IPS DF 19.7 (cell line): ENCODE results near the gene TTC22.

Experiments used
- DNase-seq: peaks from one replicate; pipeline ENCODE4 v3.0.0-alpha.2; 2013; ENCODE audit warnings: low read depth, low spot score

Gene TTC22

DNA sequence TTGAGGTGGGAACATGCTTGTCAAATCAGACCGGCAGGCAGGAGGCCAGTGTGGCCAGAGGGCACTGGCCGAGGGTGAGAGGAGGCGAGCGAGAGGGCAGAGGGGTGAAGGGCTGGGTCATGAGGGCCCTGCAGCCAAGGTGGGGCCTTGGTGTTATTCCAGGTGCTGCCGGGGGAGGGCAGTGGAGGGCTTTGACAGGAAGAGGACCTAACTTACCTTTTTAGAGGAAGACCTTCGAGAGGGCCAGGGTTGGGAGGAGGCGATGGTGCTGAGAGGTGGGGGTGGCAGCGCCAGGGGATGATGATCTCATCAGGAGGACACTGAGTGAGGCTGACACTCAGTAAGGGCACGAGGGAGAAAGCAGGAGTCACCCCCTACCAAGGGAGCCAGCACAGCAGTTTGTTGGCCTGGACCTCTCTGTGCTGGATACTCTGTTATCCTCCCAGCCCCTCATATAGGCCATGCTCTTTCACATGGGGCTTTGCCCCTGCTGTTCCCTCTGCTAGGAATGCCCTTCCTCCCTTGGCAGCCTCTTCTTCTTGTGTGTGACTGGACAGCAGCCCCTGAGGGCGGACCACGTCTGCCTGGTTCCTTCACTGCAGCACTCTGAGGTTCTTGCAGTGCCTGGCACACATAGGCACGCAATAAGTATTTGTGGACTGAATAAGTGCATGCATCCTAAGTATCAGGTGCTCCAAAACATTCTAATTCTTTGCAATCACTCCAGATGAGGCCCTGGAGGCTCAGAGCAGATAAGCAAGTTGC, 7.5 kb upstream of the TTC22 start:
- no peak for DNase-seq

GRCh38 chr1:54807756-54808155, 6.6 kb upstream of the TTC22 start:
- DNase-seq = no peak

DNA sequence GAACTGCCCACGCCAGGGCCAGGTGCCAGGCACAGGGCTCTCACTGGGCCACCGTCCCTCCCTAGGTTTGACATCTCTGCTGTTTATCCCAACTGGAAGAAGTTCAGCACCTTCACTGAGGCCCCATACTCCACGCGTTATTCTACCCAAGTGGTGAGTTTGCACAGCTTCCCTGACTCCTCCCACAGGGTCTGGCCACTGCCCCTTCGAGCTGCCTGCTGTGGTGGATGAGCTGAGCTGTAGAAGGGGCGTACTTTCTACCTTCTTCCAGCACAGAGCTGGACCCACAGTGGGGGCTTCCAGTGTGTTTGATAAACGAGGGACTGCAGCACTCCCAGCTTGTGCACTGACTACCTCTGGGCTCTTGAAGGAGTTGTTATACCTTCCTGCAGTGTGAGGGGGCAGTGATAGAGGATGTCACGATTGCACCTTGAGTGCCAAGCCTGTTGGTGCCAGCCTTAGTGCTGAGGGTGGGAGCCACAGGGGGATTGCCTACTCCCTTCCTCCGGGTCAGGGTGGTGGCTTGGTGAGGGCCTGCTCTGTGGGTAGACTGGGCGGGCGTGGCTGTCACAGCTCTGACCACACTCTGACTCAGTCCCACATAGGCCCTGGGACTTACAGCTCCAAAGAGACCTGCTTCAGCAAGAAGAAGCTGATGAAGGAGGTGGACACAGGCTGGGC, 5.9 kb upstream of the TTC22 start:
- no peak for DNase-seq

GRCh38 chr1:54805981-54806381, 4.9 kb upstream of the TTC22 start:
- DNase-seq = no peak

DNA sequence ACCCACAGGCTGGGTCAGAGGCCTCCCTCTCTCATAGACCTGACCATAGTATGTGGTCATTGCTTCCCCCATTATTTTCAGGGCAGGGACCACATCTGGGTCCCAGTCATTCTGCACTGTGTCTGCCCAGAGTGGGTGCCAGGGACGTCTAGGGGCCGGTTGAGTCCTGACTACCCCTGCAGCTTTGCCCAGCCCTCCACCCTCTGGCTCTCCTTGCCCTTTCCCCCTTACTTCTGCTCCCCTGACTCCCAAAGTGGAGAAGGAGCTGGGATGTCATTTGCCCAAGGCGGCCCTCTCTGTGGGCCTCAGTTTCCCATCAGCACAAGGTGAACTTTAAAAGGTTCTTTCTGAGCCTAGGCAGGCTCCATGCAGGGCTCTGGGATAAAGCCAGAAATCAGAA, 4.3 kb upstream of the TTC22 start:
- DNase-seq = no peak

DNA sequence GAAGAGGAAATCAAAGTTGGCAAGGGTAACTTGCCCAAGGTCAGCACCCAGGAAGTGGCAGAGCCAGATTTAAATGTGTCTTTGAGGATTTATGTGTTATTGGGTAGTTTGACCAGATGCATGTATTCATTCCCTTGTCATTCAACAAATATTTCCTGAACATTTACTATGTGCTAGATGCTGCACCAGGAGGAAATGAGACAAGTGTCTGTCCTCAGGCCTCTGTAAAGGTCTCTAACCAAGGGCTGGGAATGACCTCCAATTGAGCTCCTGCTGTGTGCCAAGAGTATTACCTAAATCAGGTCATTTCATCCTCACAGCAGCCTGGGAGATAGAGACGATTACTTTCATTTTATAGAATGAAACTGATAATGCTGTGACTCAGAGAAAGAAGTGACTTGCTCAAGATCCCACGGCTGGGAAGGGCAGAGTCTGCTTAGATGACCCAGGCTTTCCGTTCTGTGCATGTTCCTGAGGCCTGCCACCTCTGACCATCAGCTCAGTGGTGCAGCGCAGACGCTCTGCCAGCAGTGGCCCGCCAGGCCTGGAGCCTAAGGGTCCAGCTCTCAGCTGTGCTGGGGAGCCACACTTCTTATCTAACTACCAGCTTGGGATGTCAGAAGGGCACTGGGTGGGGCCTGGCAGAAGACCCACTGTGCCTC, 3.5 kb upstream of the TTC22 start:
- DNase-seq = no peak

- no peak for DNase-seq
Observed at GRCh38 chr1:54803761-54804470, 2.8 kb upstream of the TTC22 start.

GRCh38 chr1:54800041-54800898, 853 bp downstream of the TTC22 start:
- no peak for DNase-seq

DNA sequence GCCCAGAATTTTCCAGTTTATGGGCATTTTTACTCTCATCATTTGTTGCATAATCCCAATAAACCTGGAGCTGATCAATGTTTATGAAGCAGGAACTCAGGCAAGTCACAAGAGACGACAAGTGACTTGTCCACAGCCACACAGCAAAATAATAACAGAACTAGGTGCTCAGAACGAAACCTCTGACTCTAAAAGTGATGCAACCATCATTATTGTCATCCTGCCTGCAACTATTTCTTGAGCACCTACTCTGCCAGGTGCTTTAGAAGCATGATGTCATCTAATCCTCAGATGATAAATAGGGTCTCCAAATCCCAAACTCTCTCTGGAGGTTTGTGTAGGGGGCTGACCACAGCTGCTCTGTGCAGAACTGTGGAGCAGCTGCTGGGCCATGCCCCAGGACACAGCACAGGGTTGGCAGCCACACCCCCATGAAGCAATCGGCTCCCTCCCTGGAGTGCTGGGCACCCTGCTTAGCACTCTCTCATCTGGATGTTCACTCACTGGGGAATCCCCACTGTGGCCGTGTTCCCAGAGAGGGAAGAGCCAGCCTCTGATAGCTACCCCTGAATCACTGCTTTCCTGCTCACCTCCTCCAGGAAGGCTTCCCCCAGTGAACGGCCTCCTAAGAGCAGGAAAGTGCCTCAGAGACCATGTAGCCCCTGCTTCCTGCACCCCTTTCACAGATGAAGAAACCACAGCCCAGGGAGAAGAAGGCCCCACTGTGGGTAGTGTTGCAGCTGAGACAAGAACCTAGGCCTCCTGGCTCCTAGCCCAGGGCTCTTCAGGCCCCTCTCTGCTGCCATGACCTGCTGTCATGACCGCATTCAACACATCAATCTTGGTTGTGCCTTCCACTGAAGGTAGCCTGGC, 2.1 kb downstream of the TTC22 start:
- DNase-seq = no peak

DNA sequence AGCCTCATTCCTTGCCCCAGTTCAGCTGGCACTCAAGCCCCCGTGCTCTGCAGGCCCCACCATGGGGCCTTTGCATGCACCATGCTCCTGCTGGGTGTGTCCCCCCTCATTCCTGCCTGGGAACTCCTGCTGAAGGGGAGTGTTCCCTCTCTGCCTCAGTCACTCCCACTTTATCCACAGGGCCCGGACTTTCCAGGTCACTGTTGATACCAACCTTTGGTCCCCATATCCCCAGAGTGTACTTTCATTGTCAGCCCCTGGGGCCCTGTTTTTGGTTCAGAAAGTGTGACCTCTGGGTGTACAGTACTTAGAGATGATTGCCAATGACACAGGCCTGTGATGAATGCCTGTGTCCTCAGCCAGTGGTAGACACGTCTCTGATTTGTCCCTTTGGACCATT, 2.9 kb downstream of the TTC22 start:
- no peak for DNase-seq

DNA sequence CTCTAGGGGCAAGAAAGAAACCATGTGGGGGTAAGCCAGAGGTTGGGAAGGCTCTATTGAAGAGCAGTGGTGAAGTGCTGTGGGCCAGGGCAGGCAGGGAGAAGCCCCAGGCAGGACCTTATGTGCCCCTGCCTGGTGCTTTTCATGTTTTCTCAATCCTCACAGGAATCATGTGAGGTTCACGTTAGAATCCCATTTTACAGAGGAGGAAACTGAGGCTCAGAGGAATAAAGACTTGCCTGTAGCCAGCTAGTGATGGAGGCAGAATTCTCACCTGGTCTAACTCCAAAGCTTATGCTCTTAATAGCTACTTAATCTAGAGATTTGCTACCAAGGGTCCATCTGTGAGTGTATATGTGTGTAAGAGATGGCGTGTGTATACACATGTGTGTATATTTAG, 4.2 kb downstream of the TTC22 start:
- DNase-seq = no peak

DNA sequence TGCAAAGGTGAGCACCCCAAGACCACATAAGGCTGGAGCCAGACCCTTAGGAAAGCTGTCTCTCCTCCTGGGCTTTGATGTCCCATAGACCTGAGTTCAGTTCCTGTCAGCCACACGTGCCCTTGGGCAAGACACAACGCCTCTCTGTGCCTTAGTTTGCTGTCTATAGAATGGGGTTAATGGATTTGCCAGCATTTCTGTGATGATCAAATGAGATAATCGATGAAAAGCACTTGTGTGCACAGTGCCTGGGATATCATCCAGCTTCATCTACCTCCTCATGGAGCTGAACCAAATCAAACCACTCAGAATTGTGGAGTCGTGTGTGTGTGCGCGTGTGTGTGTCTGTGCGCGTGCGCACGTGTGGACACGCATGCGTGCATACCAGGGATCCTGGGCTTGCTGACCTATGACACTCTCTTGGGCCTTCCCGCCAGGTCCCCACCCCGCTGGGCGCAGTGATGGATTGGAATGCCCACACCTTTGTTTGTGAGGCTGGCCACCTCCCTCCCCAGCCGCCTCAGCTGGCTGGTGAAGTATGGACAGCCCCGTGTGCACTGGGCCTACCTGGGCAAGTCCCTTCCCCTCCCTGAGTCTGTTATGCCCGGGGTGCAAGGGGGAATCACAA, 5.2 kb downstream of the TTC22 start:
- no peak for DNase-seq

- no peak for DNase-seq
Observed at GRCh38 chr1:54795356-54795665, 5.8 kb downstream of the TTC22 start.

DNA sequence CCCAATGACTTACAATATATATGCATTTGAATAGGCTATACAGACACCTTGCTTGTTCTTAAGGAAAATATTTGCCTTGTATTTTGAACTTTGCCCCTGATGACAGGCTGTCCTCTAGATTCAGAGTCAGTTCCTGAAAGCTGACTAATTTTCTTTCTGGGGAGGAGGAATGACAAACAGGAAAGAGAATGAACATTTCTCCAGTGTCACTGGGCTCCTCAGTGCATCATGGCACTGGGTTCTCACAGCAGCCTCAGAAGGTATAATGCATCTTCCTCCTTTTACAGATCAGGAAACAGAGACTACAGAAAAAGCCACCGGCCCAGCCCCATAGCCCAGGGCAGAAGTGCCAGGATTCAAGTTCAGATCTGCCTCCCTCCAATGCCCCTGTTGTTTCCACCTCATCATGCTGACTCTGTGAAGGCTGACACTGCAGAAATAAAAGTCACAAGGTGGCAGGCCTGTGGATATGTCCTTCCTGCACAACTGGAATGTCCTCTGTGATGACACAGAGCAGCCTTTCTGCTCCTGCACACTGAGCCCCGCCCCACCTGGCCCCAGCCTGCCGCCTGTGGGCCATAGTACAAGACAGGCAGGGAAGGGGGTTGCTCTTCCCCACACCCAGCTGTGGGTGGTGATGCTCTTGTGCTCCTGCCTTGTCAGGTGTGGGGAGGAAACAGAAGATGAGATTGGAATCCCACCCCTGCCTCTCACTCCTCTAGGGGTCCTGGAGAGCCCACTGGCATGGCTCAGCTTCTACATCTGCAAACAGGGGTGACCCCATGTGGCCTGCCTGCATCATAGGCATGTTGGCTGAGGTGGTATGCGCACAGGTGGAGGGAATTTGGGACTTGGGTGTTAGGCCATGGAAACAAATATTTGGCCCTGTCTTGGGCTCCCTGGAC, 6.4 kb downstream of the TTC22 start:
- DNase-seq = no peak

GRCh38 chr1:54792686-54793282, 8.3 kb downstream of the TTC22 start:
- DNase-seq = no peak

- no peak for DNase-seq
Observed at GRCh38 chr1:54791880-54792522, 9.1 kb downstream of the TTC22 start.

GRCh38 chr1:54788459-54788858, 12.7 kb downstream of the TTC22 start:
- no peak for DNase-seq

DNA sequence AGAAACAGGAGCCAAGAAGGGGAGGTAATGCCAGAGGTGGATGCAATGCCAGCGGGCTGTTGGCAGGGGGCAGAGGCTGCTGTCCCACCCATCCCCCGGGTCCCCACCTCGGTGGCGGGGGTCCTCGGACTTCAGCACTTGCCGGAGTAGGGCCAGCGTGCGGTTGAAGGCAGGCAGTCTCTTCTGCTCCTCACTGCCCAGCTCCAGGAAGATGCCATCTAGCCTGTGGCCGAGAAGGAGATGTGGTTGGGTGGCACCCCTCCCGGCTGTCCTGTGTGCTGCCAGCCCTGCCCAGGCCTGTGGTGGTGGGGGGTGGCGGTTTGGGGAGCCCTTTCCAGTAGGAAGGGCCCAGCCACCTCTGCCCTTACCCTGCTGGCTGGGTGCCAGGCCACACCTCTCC, 13.5 kb downstream of the TTC22 start:
- no peak for DNase-seq
